ENCODE results near the gene RIPOR3. TPM values are rescaled to one million over a fixed set of nuclear protein-coding genes. Genes with fewer than 3 reads are reported as not detected.

Gene RIPOR3
- total RNA-seq, 4 donors from 2014 or later = 6.1 to 25.7 (median 15.3) TPM

GRCh38 chr20:50654904-50655303 is 36.4 kb downstream of the RIPOR3 start:
- H3K4me1 ChIP-seq = peaks cover 21 to 44% (median 43%) of the 10 kb centered on the region in 4 donors
- no peaks in the 10 kb centered on the region for H3K27me3 ChIP-seq
- intact Hi-C loops (cut with DNase I) = no loop called here
- no peak for DNase-seq (ENCODE audit: extremely low spot score)
- H3K4me3 ChIP-seq = peak overlapping the region; percentile 13 to 39 (median 25)
- peak overlapping the region; percentile 71 to 85 (median 82) for H3K27ac ChIP-seq (replicated peaks in 1 of 4)
- 46% methylated on average over 6 of the region's 6 CpGs for WGBS
- no peaks in the 10 kb centered on the region for H3K36me3 ChIP-seq
- TF ChIP-seq POLR2A (IDR thresholded peaks at IDR 0.05; ENCODE audit: low read depth) (no peak), CTCF (IDR thresholded peaks at IDR 0.05) (no peak), POLR2AphosphoS5 (IDR thresholded peaks at IDR 0.05) (no peak), EP300 (IDR thresholded peaks at IDR 0.05) (no peak)
- H3K9me3 ChIP-seq = no peaks in the 10 kb centered on the region

GRCh38 chr20:50652702-50653294 is 38.5 kb downstream of the RIPOR3 start:
- H3K36me3 ChIP-seq = no peaks in the 10 kb centered on the region
- 76% methylated on average over 11 of the region's 11 CpGs for WGBS
- no peaks in the 10 kb centered on the region for H3K27me3 ChIP-seq
- intact Hi-C loops (cut with DNase I) = no loop called here
- H3K4me1 ChIP-seq = peaks cover 21 to 40% (median 30%) of the 10 kb centered on the region in 4 donors
- H3K4me3 ChIP-seq = no peak overlapping the region
- H3K27ac ChIP-seq (replicated peaks in 1 of 4) = no peak overlapping the region
- no peak for DNase-seq (ENCODE audit: extremely low spot score)
- no peaks in the 10 kb centered on the region for H3K9me3 ChIP-seq
- no peak for TF ChIP-seq CTCF (IDR thresholded peaks at IDR 0.05)
- TF ChIP-seq POLR2AphosphoS5 (IDR thresholded peaks at IDR 0.05) = no peak
- no peak for TF ChIP-seq POLR2A (IDR thresholded peaks at IDR 0.05; ENCODE audit: low read depth)

- WGBS = 93% methylated on average over 4 of the region's 4 CpGs
- intact Hi-C loops (cut with DNase I) = no loop called here
- H3K36me3 ChIP-seq = no peaks in the 10 kb centered on the region
- no peak for DNase-seq (ENCODE audit: extremely low spot score)
- no peak overlapping the region for H3K4me3 ChIP-seq
- H3K9me3 ChIP-seq = no peaks in the 10 kb centered on the region
- no peak for TF ChIP-seq EP300 (IDR thresholded peaks at IDR 0.05)
- no peak for TF ChIP-seq CTCF (IDR thresholded peaks at IDR 0.05)
- TF ChIP-seq POLR2AphosphoS5 (IDR thresholded peaks at IDR 0.05) = no peak
- TF ChIP-seq POLR2A (IDR thresholded peaks at IDR 0.05; ENCODE audit: low read depth) = no peak
- no peaks in the 10 kb centered on the region for H3K27me3 ChIP-seq
- H3K4me1 ChIP-seq = peaks cover 19 to 43% (median 29%) of the 10 kb centered on the region in 4 donors
- H3K27ac ChIP-seq (replicated peaks in 1 of 4) = no peak overlapping the region
Measured at GRCh38 chr20:50651676-50652075, 39.7 kb downstream of the RIPOR3 start.

- Histone ChIP-seq H3K9me3 (no peaks in the 10 kb centered on the region), H3K4me1 (peaks cover 9 to 39% (median 25%) of the 10 kb centered on the region in 4 donors), H3K27me3 (no peaks in the 10 kb centered on the region), H3K27ac (replicated peaks in 1 of 4) (peak overlapping the region in 3 of 4 donors; percentile 19 to 40 (median 23)), H3K36me3 (no peaks in the 10 kb centered on the region), H3K4me3 (no peak overlapping the region)
- no peak for DNase-seq (ENCODE audit: extremely low spot score)
- TF ChIP-seq POLR2AphosphoS5 (IDR thresholded peaks at IDR 0.05) (no peak), CTCF (IDR thresholded peaks at IDR 0.05) (no peak), POLR2A (IDR thresholded peaks at IDR 0.05; ENCODE audit: low read depth) (no peak), EP300 (IDR thresholded peaks at IDR 0.05) (no peak)
- intact Hi-C loops (cut with DNase I) = no loop called here
- 63% methylated on average over 2 of the region's 5 CpGs for WGBS
Measured at GRCh38 chr20:50649590-50649989, 41.8 kb downstream of the RIPOR3 start.

- TF ChIP-seq CTCF (IDR thresholded peaks at IDR 0.05) (no peak), POLR2A (IDR thresholded peaks at IDR 0.05; ENCODE audit: low read depth) (no peak), EP300 (IDR thresholded peaks at IDR 0.05) (no peak), POLR2AphosphoS5 (IDR thresholded peaks at IDR 0.05) (no peak)
- WGBS = 98% methylated on average over 6 of the region's 6 CpGs
- Histone ChIP-seq H3K4me3 (no peak overlapping the region), H3K36me3 (no peaks in the 10 kb centered on the region), H3K27ac (replicated peaks in 1 of 4) (peak overlapping the region in 1 of 4 donors; percentile 23), H3K9me3 (no peaks in the 10 kb centered on the region), H3K4me1 (peaks cover 8 to 36% (median 24%) of the 10 kb centered on the region in 4 donors), H3K27me3 (no peaks in the 10 kb centered on the region)
- intact Hi-C loops (cut with DNase I) = no loop called here
- no peak for DNase-seq (ENCODE audit: extremely low spot score)
Measured at GRCh38 chr20:50648651-50649050, 42.7 kb downstream of the RIPOR3 start.
